Calu3 (cell line): ENCODE measurements around the gene IL1RL2. TPM values are rescaled to one million over a fixed set of nuclear protein-coding genes. Genes with fewer than 3 reads are reported as not detected.

ENCODE experiments used
- BruUV-seq: library from RNA; stranded (reverse); fragments of 400-500 nt; replicated peaks from 2 replicates; lab custom pipeline; 2021; lab: Mats Ljungman, UMichigan
- CTCF ChIA-PET: fragments of 300-600 bp; sonication (Branson Sonifier 250); formaldehyde crosslinking; loops from one replicate; lab custom pipeline; 2022; ENCODE audit warnings: antibody characterized with exemption; lab: Charles Lee
- DNase-seq: peaks from one replicate; pipeline ENCODE4 v3.0.0; 2022
- H3K27ac Mint-ChIP-seq: one replicate; pipeline ENCODE4 v1.8.0; 2022; ENCODE audit warnings: mixed read lengths; ENCODE audit not compliant: unreplicated experiment
- H3K27me3 Mint-ChIP-seq: one replicate; pipeline ENCODE4 v1.8.0; 2022; ENCODE audit warnings: mixed read lengths; ENCODE audit not compliant: unreplicated experiment
- H3K36me3 Mint-ChIP-seq: one replicate; pipeline ENCODE4 v1.8.0; 2022; ENCODE audit warnings: mild to moderate bottlenecking, moderate library complexity, mixed read lengths; ENCODE audit not compliant: insufficient read depth, unreplicated experiment
- H3K4me1 Mint-ChIP-seq: one replicate; pipeline ENCODE4 v1.8.0; 2022; ENCODE audit warnings: mild to moderate bottlenecking, low read depth, mixed read lengths; ENCODE audit not compliant: unreplicated experiment
- H3K4me3 Mint-ChIP-seq: one replicate; pipeline ENCODE4 v1.8.0; 2022; ENCODE audit warnings: mild to moderate bottlenecking, low read depth, moderate library complexity, mixed read lengths; ENCODE audit not compliant: unreplicated experiment
- H3K9me3 Mint-ChIP-seq: one replicate; pipeline ENCODE4 v1.8.0; 2022; ENCODE audit warnings: low read depth, mixed read lengths; ENCODE audit not compliant: unreplicated experiment
- intact Hi-C: fragments of 100-400 bp; cut with micrococcal nuclease; formaldehyde crosslinking; loops from one replicate; pipeline ENCODE4 v1.10.0; 2022; ENCODE audit not compliant: unreplicated experiment
- total RNA-seq: library from RNA; stranded (reverse); gene quantifications from 2 replicates; pipeline ENCODE4 v1.2.3, GENCODE V29; 2022
- TF ChIP-seq, protein P1 (sequence below): fragments of 200-600 bp; IDR thresholded peaks from one replicate; pipeline ENCODE4 v1.8.0; 2022; ENCODE audit warnings: antibody characterized with exemption; ENCODE audit not compliant: unreplicated experiment

Gene IL1RL2
- total RNA-seq, 1 experiment from 2014 or later: 0.68 TPM

DNA sequence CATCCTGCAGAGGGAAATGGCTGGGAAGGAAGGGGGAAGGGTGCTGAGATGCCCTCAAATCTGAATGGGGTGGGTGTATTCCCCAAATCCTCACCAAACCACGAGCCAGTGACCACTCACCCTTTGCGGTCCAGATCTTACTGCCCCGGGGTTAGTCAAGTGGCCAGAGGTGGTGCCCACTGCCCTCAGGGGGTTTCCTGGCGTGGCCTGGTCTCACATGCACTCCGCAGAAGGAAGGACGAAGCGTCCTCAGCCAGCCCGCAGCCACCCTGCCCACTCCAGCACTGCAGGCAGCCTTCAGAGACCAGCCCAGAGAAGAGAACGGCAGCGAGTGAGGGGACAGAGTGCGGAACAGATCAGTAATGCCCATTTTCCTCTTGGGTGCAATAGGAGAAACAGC, 50.4 kb downstream of the IL1RL2 start:
- H3K4me3 Mint-ChIP-seq: no peak overlapping the region
- no TSS peak for BruUV-seq
- H3K9me3 Mint-ChIP-seq: no peaks in the 10 kb centered on the region
- TF ChIP-seq, protein P1, sequence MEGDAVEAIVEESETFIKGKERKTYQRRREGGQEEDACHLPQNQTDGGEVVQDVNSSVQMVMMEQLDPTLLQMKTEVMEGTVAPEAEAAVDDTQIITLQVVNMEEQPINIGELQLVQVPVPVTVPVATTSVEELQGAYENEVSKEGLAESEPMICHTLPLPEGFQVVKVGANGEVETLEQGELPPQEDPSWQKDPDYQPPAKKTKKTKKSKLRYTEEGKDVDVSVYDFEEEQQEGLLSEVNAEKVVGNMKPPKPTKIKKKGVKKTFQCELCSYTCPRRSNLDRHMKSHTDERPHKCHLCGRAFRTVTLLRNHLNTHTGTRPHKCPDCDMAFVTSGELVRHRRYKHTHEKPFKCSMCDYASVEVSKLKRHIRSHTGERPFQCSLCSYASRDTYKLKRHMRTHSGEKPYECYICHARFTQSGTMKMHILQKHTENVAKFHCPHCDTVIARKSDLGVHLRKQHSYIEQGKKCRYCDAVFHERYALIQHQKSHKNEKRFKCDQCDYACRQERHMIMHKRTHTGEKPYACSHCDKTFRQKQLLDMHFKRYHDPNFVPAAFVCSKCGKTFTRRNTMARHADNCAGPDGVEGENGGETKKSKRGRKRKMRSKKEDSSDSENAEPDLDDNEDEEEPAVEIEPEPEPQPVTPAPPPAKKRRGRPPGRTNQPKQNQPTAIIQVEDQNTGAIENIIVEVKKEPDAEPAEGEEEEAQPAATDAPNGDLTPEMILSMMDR: no peak
- peaks cover 20% of the 10 kb centered on the region for H3K36me3 Mint-ChIP-seq
- DNase-seq: no peak
- no peaks in the 10 kb centered on the region for H3K27me3 Mint-ChIP-seq
- CTCF ChIA-PET: no interaction called here
- peak overlapping the region; percentile 83 for H3K27ac Mint-ChIP-seq
- intact Hi-C loops: no loop called here
- H3K4me1 Mint-ChIP-seq: peaks cover 33% of the 10 kb centered on the region

DNA sequence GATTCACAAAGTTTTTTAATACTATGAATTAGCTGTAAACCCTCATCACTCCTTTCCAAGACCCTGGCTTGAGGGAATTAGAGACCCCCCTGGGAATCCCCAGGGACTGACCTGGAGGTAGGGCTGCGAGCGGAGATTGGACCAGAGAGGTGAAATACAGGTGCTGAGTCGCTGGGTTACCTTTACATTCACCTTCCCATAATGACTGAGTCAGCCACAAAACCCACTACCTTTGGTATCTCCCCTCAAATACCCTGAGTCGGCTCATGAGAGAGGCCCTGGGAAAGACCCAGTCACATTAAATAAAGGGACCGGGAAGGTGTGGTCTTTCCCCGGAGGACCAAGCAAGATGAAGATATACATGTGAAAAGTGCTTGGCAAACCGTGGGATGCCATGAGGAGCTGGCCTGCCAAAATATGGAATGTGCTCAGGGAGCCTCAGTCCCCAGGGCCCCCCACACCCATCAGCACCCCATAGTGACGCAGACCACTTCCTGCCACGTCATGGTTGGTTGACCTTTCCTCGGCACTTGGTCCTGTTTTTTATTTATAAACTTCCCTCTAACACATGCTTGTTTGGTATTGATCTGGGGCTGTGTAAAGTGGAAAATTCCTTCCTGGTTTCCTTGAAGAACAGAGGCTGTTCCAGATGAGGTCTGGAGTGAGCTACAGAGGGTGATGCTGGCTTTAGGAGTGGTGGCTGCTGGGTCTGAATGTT, 51.4 kb downstream of the IL1RL2 start:
- CTCF ChIA-PET: interaction anchor here (0.6 to 1.3 kb wide), 2 partner anchors 66 to 232 kb away, joined by 3 to 4 read pairs; no protein-coding TSS in a partner anchor
- no TSS peak for BruUV-seq
- no peaks in the 10 kb centered on the region for H3K27me3 Mint-ChIP-seq
- intact Hi-C loops: loop anchor here (2.0 kb wide), 1 partner anchor 47 kb away; no protein-coding TSS in a partner anchor
- DNase-seq: peak; percentile 74
- no peaks in the 10 kb centered on the region for H3K9me3 Mint-ChIP-seq
- H3K4me1 Mint-ChIP-seq: peaks cover 33% of the 10 kb centered on the region
- H3K4me3 Mint-ChIP-seq: no peak overlapping the region
- H3K36me3 Mint-ChIP-seq: peaks cover 20% of the 10 kb centered on the region
- peak overlapping the region; percentile 83 for H3K27ac Mint-ChIP-seq
- TF ChIP-seq, protein P1: no peak

DNA sequence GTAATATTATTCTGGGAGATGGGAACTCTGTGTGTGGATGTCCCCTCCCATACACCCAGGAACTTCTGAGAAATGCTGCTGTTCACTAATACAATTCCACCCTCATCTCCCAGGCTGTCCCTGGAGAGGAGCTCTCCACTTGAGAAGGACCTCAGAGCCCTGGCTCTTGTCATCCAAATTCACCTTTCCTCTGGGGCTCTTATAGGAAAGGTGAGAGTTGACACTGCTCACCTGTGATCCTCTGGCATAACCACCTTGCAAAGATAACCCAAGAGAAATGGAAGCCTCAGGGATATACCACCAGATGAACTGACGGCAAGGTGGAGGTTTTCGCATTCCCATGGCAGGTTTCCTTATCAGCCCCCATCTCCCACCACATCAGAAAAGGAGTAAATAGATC, 52.0 kb downstream of the IL1RL2 start:
- CTCF ChIA-PET: interaction anchor here (0.6 to 2.7 kb wide), 4 partner anchors 67 to 384 kb away, joined by 3 to 33 read pairs (median 4); no protein-coding TSS in a partner anchor
- peaks cover 20% of the 10 kb centered on the region for H3K36me3 Mint-ChIP-seq
- peaks cover 33% of the 10 kb centered on the region for H3K4me1 Mint-ChIP-seq
- H3K4me3 Mint-ChIP-seq: no peak overlapping the region
- TSS peak; percentile 58 for BruUV-seq
- no peaks in the 10 kb centered on the region for H3K9me3 Mint-ChIP-seq
- TF ChIP-seq, protein P1: no peak
- H3K27me3 Mint-ChIP-seq: no peaks in the 10 kb centered on the region
- intact Hi-C loops: loop anchor here (2.0 kb wide), 1 partner anchor 48 kb away; no protein-coding TSS in a partner anchor
- peak overlapping the region; percentile 83 for H3K27ac Mint-ChIP-seq
- no peak for DNase-seq

DNA sequence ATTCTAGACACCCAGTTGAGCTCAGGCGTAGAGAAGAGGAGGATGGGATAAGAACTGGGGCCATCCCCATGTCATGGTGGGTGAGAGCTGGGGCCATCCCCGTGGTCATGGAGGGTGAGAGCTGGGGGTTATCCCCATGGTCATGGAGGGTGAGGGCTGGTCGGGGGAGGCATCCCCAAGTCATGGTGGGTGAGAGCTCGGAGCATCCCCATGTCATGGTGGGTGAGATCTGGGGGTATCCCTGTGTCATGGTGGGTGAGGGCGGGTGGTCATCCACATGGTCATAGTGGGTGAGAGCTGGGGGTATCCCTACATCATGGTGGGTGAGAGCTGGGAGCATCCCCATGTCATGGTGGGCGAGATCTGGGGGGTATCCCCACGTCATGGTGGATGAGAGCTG, 52.5 kb downstream of the IL1RL2 start:
- CTCF ChIA-PET: interaction anchor here (0.7 to 2.7 kb wide), 5 partner anchors 133 to 385 kb away, joined by 3 to 33 read pairs (median 4); no protein-coding TSS in a partner anchor
- peaks cover 20% of the 10 kb centered on the region for H3K36me3 Mint-ChIP-seq
- intact Hi-C loops: loop anchor here (2.0 kb wide), 1 partner anchor 49 kb away; no protein-coding TSS in a partner anchor
- no peak for DNase-seq
- BruUV-seq: no TSS peak
- peak overlapping the region; percentile 83 for H3K27ac Mint-ChIP-seq
- no peak overlapping the region for H3K4me3 Mint-ChIP-seq
- H3K27me3 Mint-ChIP-seq: no peaks in the 10 kb centered on the region
- H3K4me1 Mint-ChIP-seq: peaks cover 33% of the 10 kb centered on the region
- no peaks in the 10 kb centered on the region for H3K9me3 Mint-ChIP-seq
- TF ChIP-seq, protein P1: no peak
